H1 (cell line): ENCODE results near the gene DSTYK. TPM values are rescaled to one million over a fixed set of nuclear protein-coding genes. Genes with fewer than 3 reads are reported as not detected.

Experiments used
- CTCF ChIA-PET: fragments of 300-600 bp; sonication (Branson Sonifier 250); formaldehyde crosslinking; loops from one replicate; lab custom pipeline; 2021; ENCODE audit not compliant: partially characterized antibody; lab: Charles Lee
- POLR2A ChIA-PET: fragments of 300-600 bp; sonication (Branson Sonifier 250); formaldehyde crosslinking; loops from one replicate; lab custom pipeline; 2021; ENCODE audit warnings: inconsistent platforms; ENCODE audit not compliant: partially characterized antibody; lab: Charles Lee
- DNase-seq, 2 experiments: peaks; one replicate each; pipeline versions ENCODE4 v3.0.0 to v3.0.0-alpha.2; 2010 to 2022; ENCODE audit warnings: low spot score in 2 of 2, low read depth in 1 of 2, mixed read lengths in 1 of 2
- FAIRE-seq: peaks from 2 replicates; lab custom pipeline; 2011; peaks lifted over from hg19 to GRCh38; lab: Jason Lieb, UNC
- H2AFZ ChIP-seq: 2 replicates; pipeline ENCODE4 v1.8.1; 2012; ENCODE audit warnings: low read length, inconsistent platforms
- H2AK5ac ChIP-seq: 2 replicates; pipeline ENCODE4 v1.6.1; 2013; ENCODE audit warnings: low read depth, low read length
- H2BK120ac ChIP-seq: replicated peaks from 2 replicates; pipeline ENCODE3; 2013; ENCODE audit warnings: low read depth, low read length, inconsistent platforms
- H2BK12ac ChIP-seq: 2 replicates; pipeline ENCODE4 v1.6.1; 2013; ENCODE audit warnings: low read depth, low read length
- H2BK15ac ChIP-seq: 2 replicates; pipeline ENCODE4 v1.6.1; 2013; ENCODE audit warnings: low read length
- H2BK20ac ChIP-seq: 2 replicates; pipeline ENCODE4 v1.6.1; 2013; ENCODE audit warnings: low read length
- H2BK5ac ChIP-seq: 2 replicates; pipeline ENCODE4 v1.6.1; 2013; ENCODE audit warnings: low read depth, low read length
- H3K14ac ChIP-seq: 2 replicates; pipeline ENCODE4 v1.6.1; 2013; ENCODE audit warnings: inconsistent platforms; ENCODE audit not compliant: insufficient read length
- H3K18ac ChIP-seq: 2 replicates; pipeline ENCODE4 v1.6.1; 2013; ENCODE audit warnings: low read length; ENCODE audit errors: extremely low read depth
- H3K23ac ChIP-seq: 2 replicates; pipeline ENCODE4 v1.6.1; 2013; ENCODE audit warnings: inconsistent platforms; ENCODE audit not compliant: insufficient read length
- H3K23me2 ChIP-seq: 2 replicates; pipeline ENCODE4 v1.6.1; 2013; ENCODE audit warnings: low read depth, low read length
- H3K27ac ChIP-seq: 2 replicates; pipeline ENCODE4 v1.6.1; 2011; ENCODE audit warnings: low read depth, low read length, inconsistent platforms
- H3K27me3 ChIP-seq, 4 experiments: replicated peaks in 1 of 4; 1 replicate in 1 of 4; 2 replicates in 3 of 4; pipeline versions ENCODE4 v1.6.1 to v1.8.1; 2011 to 2013; ENCODE audit warnings: low read length in 3 of 4, mild to moderate bottlenecking in 3 of 4, inconsistent platforms in 2 of 4, mixed read lengths in 2 of 4, moderate library complexity in 1 of 4; ENCODE audit not compliant: control insufficient read depth in 3 of 4, insufficient read depth in 3 of 4; ENCODE audit errors: extremely low read depth in 1 of 4
- H3K36me3 ChIP-seq, 4 experiments: 2 replicates each; pipeline versions ENCODE4 v1.6.1 to v1.8.1; 2011 to 2013; ENCODE audit warnings: mild to moderate bottlenecking in 4 of 4, low read length in 3 of 4, moderate library complexity in 2 of 4, control low read depth in 1 of 4, inconsistent platforms in 1 of 4; ENCODE audit not compliant: insufficient read depth in 4 of 4, control insufficient read depth in 2 of 4
- H3K4ac ChIP-seq: replicated peaks from 2 replicates; pipeline ENCODE3; 2013; ENCODE audit warnings: low read length, low read depth, mixed read lengths, inconsistent platforms; ENCODE audit not compliant: insufficient read length
- H3K4me1 ChIP-seq, 4 experiments: replicated peaks in 1 of 4; 1 replicate in 1 of 4; 2 replicates in 3 of 4; pipeline versions ENCODE4 v1.6.1 to v1.8.1; 2011 to 2013; ENCODE audit warnings: low read length in 3 of 4, inconsistent platforms in 2 of 4, mixed read lengths in 1 of 4; ENCODE audit not compliant: insufficient read depth in 4 of 4, control insufficient read depth in 3 of 4
- H3K4me2 ChIP-seq, 2 experiments: 2 replicates each; pipeline versions ENCODE4 v1.6.1 to v1.8.1; 2011 to 2013; ENCODE audit warnings: low read depth in 2 of 2, low read length in 2 of 2, control low read depth in 1 of 2, inconsistent platforms in 1 of 2, mild to moderate bottlenecking in 1 of 2; ENCODE audit not compliant: insufficient read depth in 1 of 2
- H3K4me3 ChIP-seq, 4 experiments: fragments of 200-600, 300-600 bp in 1 of 4; sonication (generic), shearing (Covaris generic), sonication (Bioruptor Twin) in 1 of 4; 2 replicates each; pipeline versions ENCODE4 v1.5.1 to v1.8.1; 2011 to 2016; ENCODE audit warnings: low read length in 4 of 4, low read depth in 3 of 4, control low read depth in 2 of 4, inconsistent platforms in 2 of 4, mild to moderate bottlenecking in 2 of 4, mixed read lengths in 1 of 4, moderate library complexity in 1 of 4; ENCODE audit not compliant: insufficient read depth in 2 of 4; ENCODE audit errors: extremely low read depth in 1 of 4
- H3K56ac ChIP-seq: replicated peaks from 2 replicates; pipeline ENCODE3; 2013; ENCODE audit warnings: low read depth, mild to moderate bottlenecking, mixed read lengths, low read length, inconsistent platforms; ENCODE audit not compliant: insufficient read length
- H3K79me1 ChIP-seq: 2 replicates; pipeline ENCODE4 v1.6.1; 2013; ENCODE audit warnings: low read depth, low read length, control low read depth
- H3K79me2 ChIP-seq, 2 experiments: 2 replicates each; pipeline versions ENCODE4 v1.6.1 to v1.8.1; 2012 to 2013; ENCODE audit warnings: low read length in 2 of 2, mild to moderate bottlenecking in 2 of 2, inconsistent platforms in 1 of 2; ENCODE audit not compliant: insufficient read depth in 2 of 2, control insufficient read depth in 1 of 2
- H3K9ac ChIP-seq, 4 experiments: replicated peaks in 1 of 4; 1 replicate in 1 of 4; 2 replicates in 3 of 4; pipeline versions ENCODE4 v1.6.1 to v1.8.1; 2011 to 2013; ENCODE audit warnings: low read depth in 3 of 4, low read length in 3 of 4, control low read depth in 2 of 4, mild to moderate bottlenecking in 2 of 4, moderate library complexity in 2 of 4, inconsistent platforms in 1 of 4; ENCODE audit errors: extremely low read depth in 1 of 4
- H3K9me3 ChIP-seq, 2 experiments: 2 replicates each; pipeline versions ENCODE4 v1.6.1 to v1.8.1; 2012 to 2013; ENCODE audit warnings: mild to moderate bottlenecking in 2 of 2, moderate library complexity in 2 of 2, control low read depth in 1 of 2, inconsistent platforms in 1 of 2, low read depth in 1 of 2, low read length in 1 of 2, mixed read lengths in 1 of 2; ENCODE audit not compliant: insufficient read depth in 2 of 2
- H4K20me1 ChIP-seq, 2 experiments: replicated peaks in 1 of 2; 2 replicates each; pipeline versions ENCODE3 to v1.8.1; 2011 to 2013; ENCODE audit warnings: inconsistent platforms in 2 of 2, low read length in 2 of 2, mild to moderate bottlenecking in 1 of 2; ENCODE audit not compliant: insufficient read depth in 2 of 2, control insufficient read depth in 1 of 2
- H4K5ac ChIP-seq: 2 replicates; pipeline ENCODE4 v1.6.1; 2013; ENCODE audit warnings: low read length, low read depth, mixed read lengths, inconsistent platforms; ENCODE audit not compliant: insufficient read length
- H4K8ac ChIP-seq: 2 replicates; pipeline ENCODE4 v1.8.0; 2013; ENCODE audit warnings: mild to moderate bottlenecking, moderate library complexity, low read length, inconsistent platforms; ENCODE audit not compliant: insufficient read depth; ENCODE audit errors: extremely low read depth
- H4K91ac ChIP-seq: replicated peaks from 2 replicates; pipeline ENCODE3; 2013; ENCODE audit warnings: low read length, mixed read lengths, inconsistent platforms; ENCODE audit not compliant: insufficient read length
- NANOG ChIP-seq: IDR thresholded peaks from 2 replicates; pipeline ENCODE4 v1.6.1; 2011; ENCODE audit warnings: low read length, low read depth, mild to moderate bottlenecking, inconsistent platforms; ENCODE audit not compliant: insufficient read depth, poor library complexity, severe bottlenecking
- PHF8 ChIP-seq: fragments of 200-600 bp; sonication (generic); conservative IDR thresholded peaks from 2 replicates; pipeline ENCODE4 v1.7.1; 2012; ENCODE audit warnings: low read depth, mild to moderate bottlenecking, inconsistent platforms, low read length, moderate library complexity
- SAP30 ChIP-seq: fragments of 300-600 bp; sonication (generic); IDR thresholded peaks from 2 replicates; pipeline ENCODE4 v1.7.1; 2012; ENCODE audit warnings: low read length, moderate library complexity, mild to moderate bottlenecking, inconsistent platforms; ENCODE audit not compliant: insufficient read depth, insufficient replicate concordance
- SIN3A ChIP-seq, 2 experiments: IDR thresholded peaks in 1 of 2; conservative IDR thresholded peaks in 1 of 2; 2 replicates each; pipeline ENCODE4 v1.6.1; 2011 to 2012; ENCODE audit warnings: low read length in 2 of 2, improper control_type of control experiment in 1 of 2, low read depth in 1 of 2, mild to moderate bottlenecking in 1 of 2
- TAF7 ChIP-seq: optimal IDR thresholded peaks from 2 replicates; pipeline ENCODE3; 2011; ENCODE audit warnings: low read depth, mild to moderate bottlenecking, inconsistent platforms, low read length, moderate library complexity, borderline replicate concordance
- WGBS, 2 experiments: shearing (Covaris generic) in 1 of 2; methylation state at CpG; one replicate each; pipeline versions ENCODE4 v1.1.6 to v1.1.7; 2013 to 2015; ENCODE audit warnings: low lambda C conversion rate in 2 of 2, mixed read lengths in 2 of 2, inconsistent platforms in 1 of 2, low coverage in 1 of 2, missing lambda C conversion rate in 1 of 2; ENCODE audit not compliant: insufficient replicate concordance in 2 of 2, insufficient coverage in 1 of 2, insufficient read length in 1 of 2; ENCODE audit errors: extremely low coverage in 1 of 2, missing lambda C conversion rate in 1 of 2; 5-methylcytosine and 5-hydroxymethylcytosine counted together
- polyA plus RNA-seq, 7 experiments: library from polyadenylated mRNA; depleted of rRNA in 3 of 7; stranded (reverse) in 5 of 7; unstranded in 2 of 7; fragments of >200 nt in 5 of 7; fragments of 200-250 nt in 2 of 7; gene quantifications; 1 replicate in 5 of 7; 2 replicates in 1 of 7; 4 replicates in 1 of 7; pipeline versions ENCODE4 v1.2.1 to v1.2.3, GENCODE V29; 2011 to 2013; ENCODE audit warnings: missing spikeins in 2 of 7, mixed read lengths in 2 of 7
- total RNA-seq: library from RNA; stranded (reverse); fragmentation: NEBNext Ultra II Directional; extraction: Animal tissue kit (Norgen Biotek cat#: 25700); gene quantifications from 2 replicates; pipeline ENCODE4 v1.2.1, GENCODE V29; 2021

DSTYK gene
- total and polyA plus RNA-seq, 2 of the 8 experiments (the other 6 are each of a cell fraction or from before 2014, with no cell fraction given): 2.7 to 8.5 TPM

- no peak overlapping the region for H2BK20ac ChIP-seq
- no peak overlapping the region for H3K4ac ChIP-seq
- H3K27ac ChIP-seq: no peak overlapping the region
- no peak overlapping the region for H4K8ac ChIP-seq
- H3K4me1 ChIP-seq: peaks cover 5 to 9% (median 6%) of the 10 kb centered on the region in 4 experiments; a peak in 5 of 7 replicates
- H2BK120ac ChIP-seq: no peak overlapping the region
- no peak overlapping the region for H3K23ac ChIP-seq
- H3K56ac ChIP-seq: no peak overlapping the region
- H3K18ac ChIP-seq: no peak overlapping the region
- FAIRE-seq (no peak), DNase-seq (no peak)
- H3K9ac ChIP-seq: no peak overlapping the region
- no peak overlapping the region for H2BK5ac ChIP-seq
- ChIA-PET CTCF (interaction anchor here (0.7 to 40.8 kb wide), 2 partner anchors 28 to 149 kb away, joined by 3 to 1035 read pairs; no protein-coding TSS in a partner anchor), POLR2A (interaction anchor here (1.5 kb wide), 1 partner anchor 112 kb away, joined by 4 read pairs; no protein-coding TSS in a partner anchor)
- no peak overlapping the region for H3K14ac ChIP-seq
- no peaks in the 10 kb centered on the region for H3K36me3 ChIP-seq
- H4K20me1 ChIP-seq: peaks cover 3 to 9% of the 10 kb centered on the region in 2 experiments
- TF ChIP-seq SAP30: no peak
- TF ChIP-seq PHF8: no peak
- TF ChIP-seq NANOG: no peak
- no peak for TF ChIP-seq SIN3A (conservative IDR thresholded peaks at IDR 0.05 in 1 of 2, IDR thresholded peaks at IDR 0.05 in 1 of 2; ENCODE audit: low read depth in 1 of 2, low read length in 2 of 2)
- no peak for TF ChIP-seq TAF7
- 0 out of 2 replicates have a peak, but pooled peaks cover 2% of the 10 kb centered on the region for H3K79me1 ChIP-seq
- no peak overlapping the region for H3K4me2 ChIP-seq
- peaks cover 0 to 6% (median 4%) of the 10 kb centered on the region in 4 experiments; a peak in 5 of 7 replicates for H3K27me3 ChIP-seq
- H2BK12ac ChIP-seq: no peak overlapping the region
- no peak overlapping the region for H4K91ac ChIP-seq
- H3K79me2 ChIP-seq: no peaks in the 10 kb centered on the region
- H3K9me3 ChIP-seq: no peaks in the 10 kb centered on the region
- no peak overlapping the region for H2AFZ ChIP-seq
- no peak overlapping the region for H2BK15ac ChIP-seq
- no peak overlapping the region for H4K5ac ChIP-seq
- no peak overlapping the region for H3K4me3 ChIP-seq
- H2AK5ac ChIP-seq: no peak overlapping the region
- H3K23me2 ChIP-seq: peaks cover 11% of the 10 kb centered on the region
- WGBS, 2 experiments: 93% methylated on average over 7 of the region's 7 CpGs; no CpG with 5 or more reads in 1 of the 2 experiments
These were observed 20.8 kb upstream of the DSTYK start for GRCh38 chr1:205232127-205232820.
